Muscle of arm (tissue), 14 donors: Measurements from ENCODE around the gene ALKBH1. TPM values are rescaled to one million over a fixed set of nuclear protein-coding genes. Genes with fewer than 3 reads are reported as not detected.
"Not testable (repeated sequence)": the region's sequence is repeated elsewhere in the genome, so short reads cannot be mapped to it uniquely, and the experiment has no call there.

Experiments used
- DNase-seq: peaks from one replicate; pipeline ENCODE4 v3.0.0-alpha.2; 2013
- long read RNA-seq, 11 donors: transcript quantifications; one replicate each; lab custom pipeline, GENCODE V29; 2026
- polyA plus RNA-seq, 12 donors: library from polyadenylated mRNA; unstranded; fragments of 120-200 nt; gene quantifications; one replicate each; pipeline ENCODE4 v1.2.1, GENCODE V29; 2013; ENCODE audit not compliant: insufficient read length in 12 of 12

ALKBH1 gene
- 10 to 100 TPM in 10 of 12 donors, 1 to 10 TPM in 1, not detected in 1; 9.9 to 12.8 (median 11.3) TPM for polyA plus RNA-seq
- long read RNA-seq, donor 1, partial matches to known transcripts = 0 of 3 reads
- long read RNA-seq, donor 1, other reads (novel, unspliced or antisense) = 0 of 3 reads
- long read RNA-seq, donor 2, partial matches to known transcripts = 0 of 4 reads
- long read RNA-seq, donor 2, other reads (novel, unspliced or antisense) = 0 of 4 reads
- long read RNA-seq, donor 3, partial matches to known transcripts = 0 of 1 reads
- long read RNA-seq, donor 3, other reads (novel, unspliced or antisense) = 0 of 1 reads
- long read RNA-seq, donor 4, partial matches to known transcripts = 0 of 3 reads
- long read RNA-seq, donor 4, other reads (novel, unspliced or antisense) = 0 of 3 reads
- long read RNA-seq, donor 5, partial matches to known transcripts = 0 of 6 reads
- long read RNA-seq, donor 5, other reads (novel, unspliced or antisense) = 0 of 6 reads
- long read RNA-seq, donor 6, partial matches to known transcripts = 0 of 1 reads
- long read RNA-seq, donor 6, other reads (novel, unspliced or antisense) = 0 of 1 reads
- long read RNA-seq, donor 7 = 0 reads
- long read RNA-seq, donor 8, partial matches to known transcripts = 0 of 2 reads
- long read RNA-seq, donor 8, other reads (novel, unspliced or antisense) = 0 of 2 reads
- long read RNA-seq, donor 9, partial matches to known transcripts = 28 of 231 reads
- long read RNA-seq, donor 9, other reads (novel, unspliced or antisense) = 203 of 231 reads
- long read RNA-seq, donor 10, partial matches to known transcripts = 0 of 4 reads
- long read RNA-seq, donor 10, other reads (novel, unspliced or antisense) = 0 of 4 reads
- long read RNA-seq, donor 11, partial matches to known transcripts = 36 of 314 reads
- long read RNA-seq, donor 11, other reads (novel, unspliced or antisense) = 274 of 314 reads

- peak; percentile 91 for DNase-seq
These were observed at the start of gene ALKBH1, which contains the start of gene SLIRP for GRCh38 chr14:77707724-77708408. ALKBH1 (minus strand) TSS chr14:77708023; CDS start chr14:77708004, 19 bp downstream. SLIRP (plus strand) TSS chr14:77708103; CDS start chr14:77708112, 9 bp downstream.

- DNase-seq = no peak
These were observed 45.1 kb upstream of the ALKBH1 start for GRCh38 chr14:77752799-77753516.

GRCh38 chr14:77752266-77752665, 44.4 kb upstream of the ALKBH1 start:
- DNase-seq = no peak

- not testable (repeated sequence) for DNase-seq
These were observed 39.6 kb upstream of the ALKBH1 start for GRCh38 chr14:77747425-77747824.

GRCh38 chr14:77746064-77746702, 38.4 kb upstream of the ALKBH1 start:
- DNase-seq = no peak

- no peak for DNase-seq
These were observed 33.6 kb upstream of the ALKBH1 start for GRCh38 chr14:77741438-77741837.

GRCh38 chr14:77738559-77739250, 30.9 kb upstream of the ALKBH1 start:
- no peak for DNase-seq

- DNase-seq = no peak
These were observed 23.2 kb upstream of the ALKBH1 start for GRCh38 chr14:77730976-77731497.

GRCh38 chr14:77722301-77722700, 14.5 kb upstream of the ALKBH1 start:
- DNase-seq = no peak

- DNase-seq = no peak
These were observed 13.6 kb upstream of the ALKBH1 start for GRCh38 chr14:77721437-77721836.

GRCh38 chr14:77717608-77718305, 9.9 kb upstream of the ALKBH1 start:
- DNase-seq = no peak

- DNase-seq = no peak
These were observed 7.1 kb upstream of the ALKBH1 start for GRCh38 chr14:77714926-77715325.

GRCh38 chr14:77710364-77710763, 2.5 kb upstream of the ALKBH1 start:
- DNase-seq = no peak

GRCh38 chr14:77709412-77709811, 1.6 kb upstream of the ALKBH1 start:
- no peak for DNase-seq

GRCh38 chr14:77708749-77709148, 926 bp upstream of the ALKBH1 start:
- DNase-seq = no peak

GRCh38 chr14:77707355-77707723, 484 bp downstream of the ALKBH1 start:
- peak; percentile 30 for DNase-seq

- no peak for DNase-seq
These were observed 16.6 kb downstream of the ALKBH1 start for GRCh38 chr14:77691259-77691658.

GRCh38 chr14:77682158-77682553, 25.7 kb downstream of the ALKBH1 start:
- DNase-seq = no peak
